OCI-LY7 (cell line): ENCODE data around the gene EXOC6B. TPM values are rescaled to one million over a fixed set of nuclear protein-coding genes. Genes with fewer than 3 reads are reported as not detected.

ENCODE experiments used
- BruUV-seq: library from RNA; stranded (reverse); fragments of 400-500 nt; replicated peaks from 2 replicates; lab custom pipeline; 2021; lab: Mats Ljungman, UMichigan
- CTCF ChIA-PET: fragments of 300-600 bp; sonication (Branson Sonifier 250); formaldehyde crosslinking; loops from one replicate; lab custom pipeline; 2022; ENCODE audit warnings: antibody characterized with exemption; ENCODE audit not compliant: unreplicated experiment; lab: Charles Lee
- POLR2A ChIA-PET: fragments of 300-600 bp; sonication (Branson Sonifier 250); formaldehyde crosslinking; loops from one replicate; lab custom pipeline; 2022; ENCODE audit warnings: antibody characterized with exemption; lab: Charles Lee
- DNase-seq: peaks from one replicate; pipeline ENCODE4 v3.0.0-alpha.2; 2015; ENCODE audit warnings: low spot score
- H2AFZ ChIP-seq: fragments of 200-600 bp; sonication (generic), shearing (Covaris generic); 2 replicates; pipeline ENCODE4 v1.6.1; 2014; ENCODE audit warnings: mild to moderate bottlenecking, antibody characterized with exemption, low read length, moderate library complexity
- H3K27ac ChIP-seq: fragments of 200-600 bp; sonication (generic); 2 replicates; pipeline ENCODE4 v1.5.1; 2014; ENCODE audit warnings: mixed run types, low read depth, mild to moderate bottlenecking, moderate library complexity, low read length, inconsistent platforms; ENCODE audit not compliant: poor library complexity, severe bottlenecking
- H3K36me3 ChIP-seq: fragments of 200-600 bp; sonication (generic); 2 replicates; pipeline ENCODE4 v1.6.1; 2014; ENCODE audit warnings: mild to moderate bottlenecking, antibody characterized with exemption, low read length, moderate library complexity, mixed read lengths; ENCODE audit not compliant: insufficient read depth
- H3K4me1 ChIP-seq: fragments of 200-600 bp; sonication (generic); 2 replicates; pipeline ENCODE4 v1.5.1; 2014; ENCODE audit warnings: mild to moderate bottlenecking, low read length; ENCODE audit not compliant: insufficient read depth, poor library complexity, severe bottlenecking
- H3K4me2 ChIP-seq: fragments of 200-600 bp; sonication (generic); 2 replicates; pipeline ENCODE4 v1.6.1; 2014; ENCODE audit warnings: mild to moderate bottlenecking, low read length
- H3K4me3 ChIP-seq: fragments of 200-600 bp; sonication (generic); 2 replicates; pipeline ENCODE4 v1.5.1; 2014; ENCODE audit warnings: mild to moderate bottlenecking, low read depth, low read length; ENCODE audit not compliant: poor library complexity, severe bottlenecking
- H3K79me2 ChIP-seq: fragments of 200-600 bp; sonication (generic); 2 replicates; pipeline ENCODE4 v1.6.1; 2016; ENCODE audit warnings: low read depth, mild to moderate bottlenecking, low read length, moderate library complexity, mixed read lengths; ENCODE audit not compliant: insufficient read depth
- H3K9me2 ChIP-seq: fragments of 200-600 bp; sonication (generic); 2 replicates; pipeline ENCODE4 v1.6.1; 2016; ENCODE audit warnings: mild to moderate bottlenecking, low read length, mixed read lengths; ENCODE audit not compliant: insufficient read depth
- H3K9me3 ChIP-seq: fragments of 200-600 bp; sonication (generic); 2 replicates; pipeline ENCODE4 v1.6.1; 2014; ENCODE audit warnings: mild to moderate bottlenecking, mixed run types, low read length, mixed read lengths
- H4K20me1 ChIP-seq: fragments of 200-600 bp; sonication (generic); 2 replicates; pipeline ENCODE4 v1.6.1; 2014; ENCODE audit warnings: mild to moderate bottlenecking, antibody characterized with exemption, low read length, moderate library complexity, mixed read lengths; ENCODE audit not compliant: insufficient read depth
- EZH2phosphoT487 ChIP-seq: fragments of 200-600 bp; sonication (generic); IDR thresholded peaks from 2 replicates; pipeline ENCODE4 v1.6.1; 2018; ENCODE audit warnings: low read depth, borderline replicate concordance, mild to moderate bottlenecking, mixed run types, antibody characterized with exemption, low read length, moderate library complexity, mixed read lengths
- intact Hi-C: fragments of 100-400 bp; cut with micrococcal nuclease; formaldehyde crosslinking; loops from one replicate; pipeline ENCODE4 v1.10.0; 2022; ENCODE audit not compliant: unreplicated experiment
- total RNA-seq, 2 experiments: library from RNA; depleted of rRNA in 1 of 2; stranded (reverse); fragments of >200 nt in 1 of 2; shearing (Covaris generic) in 1 of 2; gene quantifications; 2 replicates each; pipeline ENCODE4 v1.2.3, GENCODE V29; 2014 to 2022
- TF ChIP-seq, protein P1 (sequence below): fragments of 200-600 bp; sonication (generic); conservative IDR thresholded peaks from 2 replicates; pipeline ENCODE4 v1.5.1; 2014; ENCODE audit warnings: mild to moderate bottlenecking, antibody characterized with exemption, low read length, moderate library complexity, mixed read lengths

Gene EXOC6B
- total RNA-seq, 2 experiments from 2014 or later: 5.1 TPM; not detected in 1

DNA sequence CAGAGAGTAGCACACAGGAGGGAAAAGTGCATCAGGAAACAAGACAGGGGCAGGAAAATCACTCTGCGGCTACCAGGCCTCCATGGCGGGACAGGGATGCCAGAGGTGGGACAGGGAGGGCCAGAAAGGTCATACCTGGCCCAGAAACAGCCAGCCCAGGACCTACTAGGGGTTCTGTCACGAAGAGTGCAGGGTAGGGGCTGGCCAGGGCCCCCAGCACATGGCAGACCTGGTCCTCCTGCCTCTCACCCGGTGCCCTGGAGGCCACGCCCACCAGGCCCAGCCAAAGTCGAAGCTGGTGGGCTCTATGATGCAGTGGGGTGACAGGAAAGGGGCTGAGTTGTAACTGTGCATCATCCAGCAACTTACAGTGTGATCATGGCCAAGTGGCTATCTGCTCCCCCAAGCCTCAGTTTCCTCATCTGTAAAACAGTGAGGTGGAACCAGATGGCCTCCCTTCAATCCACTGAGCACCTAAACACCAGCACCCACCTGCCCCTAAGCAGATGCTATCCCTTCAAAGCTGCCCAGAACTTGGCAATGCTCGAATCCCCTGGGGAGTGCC lies 688.8 kb downstream of the EXOC6B start:
- POLR2A ChIA-PET: no interaction called here
- Histone ChIP-seq H3K79me2 (no peaks in the 10 kb centered on the region), H3K9me3 (no peaks in the 10 kb centered on the region), H3K36me3 (no peaks in the 10 kb centered on the region), H2AFZ (no peak overlapping the region), H4K20me1 (no peaks in the 10 kb centered on the region), H3K4me3 (no peak overlapping the region), H3K27ac (no peak overlapping the region), H3K9me2 (no peaks in the 10 kb centered on the region), H3K4me1 (no peaks in the 10 kb centered on the region), H3K4me2 (no peak overlapping the region)
- no peak for DNase-seq
- no TSS peak for BruUV-seq
- TF ChIP-seq, protein P1, sequence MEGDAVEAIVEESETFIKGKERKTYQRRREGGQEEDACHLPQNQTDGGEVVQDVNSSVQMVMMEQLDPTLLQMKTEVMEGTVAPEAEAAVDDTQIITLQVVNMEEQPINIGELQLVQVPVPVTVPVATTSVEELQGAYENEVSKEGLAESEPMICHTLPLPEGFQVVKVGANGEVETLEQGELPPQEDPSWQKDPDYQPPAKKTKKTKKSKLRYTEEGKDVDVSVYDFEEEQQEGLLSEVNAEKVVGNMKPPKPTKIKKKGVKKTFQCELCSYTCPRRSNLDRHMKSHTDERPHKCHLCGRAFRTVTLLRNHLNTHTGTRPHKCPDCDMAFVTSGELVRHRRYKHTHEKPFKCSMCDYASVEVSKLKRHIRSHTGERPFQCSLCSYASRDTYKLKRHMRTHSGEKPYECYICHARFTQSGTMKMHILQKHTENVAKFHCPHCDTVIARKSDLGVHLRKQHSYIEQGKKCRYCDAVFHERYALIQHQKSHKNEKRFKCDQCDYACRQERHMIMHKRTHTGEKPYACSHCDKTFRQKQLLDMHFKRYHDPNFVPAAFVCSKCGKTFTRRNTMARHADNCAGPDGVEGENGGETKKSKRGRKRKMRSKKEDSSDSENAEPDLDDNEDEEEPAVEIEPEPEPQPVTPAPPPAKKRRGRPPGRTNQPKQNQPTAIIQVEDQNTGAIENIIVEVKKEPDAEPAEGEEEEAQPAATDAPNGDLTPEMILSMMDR: no peak
- TF ChIP-seq EZH2phosphoT487: no peak
- CTCF ChIA-PET: no interaction called here
- intact Hi-C loops: loop anchor here (5.0 kb wide), 2 partner anchors 215 to 590 kb away; no protein-coding TSS in a partner anchor

DNA sequence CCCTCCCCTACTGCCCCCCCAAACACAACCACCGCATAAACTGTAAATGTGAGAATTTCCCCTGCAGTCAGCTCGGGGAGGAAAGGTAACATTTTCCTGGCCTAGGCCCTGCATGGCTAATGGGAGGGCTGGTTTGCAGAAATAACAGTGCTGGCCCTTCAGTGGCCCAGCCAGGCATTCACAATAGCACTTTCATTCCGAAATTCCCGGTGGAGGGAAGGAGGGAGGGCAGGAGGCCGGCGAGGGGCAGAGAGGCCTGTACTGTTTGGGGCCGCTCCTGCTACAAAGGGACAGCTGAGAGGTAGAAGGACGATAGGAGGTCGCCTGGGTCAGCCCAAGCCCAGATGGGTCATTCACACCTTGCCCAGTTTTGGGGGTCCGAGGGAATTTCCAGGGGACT lies 689.5 kb downstream of the EXOC6B start:
- H4K20me1 ChIP-seq: no peaks in the 10 kb centered on the region
- H3K79me2 ChIP-seq: no peaks in the 10 kb centered on the region
- H3K4me3 ChIP-seq: no peak overlapping the region
- POLR2A ChIA-PET: no interaction called here
- no TSS peak for BruUV-seq
- no peaks in the 10 kb centered on the region for H3K36me3 ChIP-seq
- H3K4me1 ChIP-seq: no peaks in the 10 kb centered on the region
- no peak overlapping the region for H3K27ac ChIP-seq
- intact Hi-C loops: loop anchor here (5.0 kb wide), 2 partner anchors 214 to 589 kb away; no protein-coding TSS in a partner anchor
- no peak overlapping the region for H3K4me2 ChIP-seq
- CTCF ChIA-PET: interaction anchor here (0.7 kb wide), 1 partner anchor 597 kb away, joined by 5 read pairs; no protein-coding TSS in a partner anchor
- DNase-seq: no peak
- H3K9me2 ChIP-seq: no peaks in the 10 kb centered on the region
- TF ChIP-seq, protein P1: no peak
- TF ChIP-seq EZH2phosphoT487: no peak
- no peaks in the 10 kb centered on the region for H3K9me3 ChIP-seq
- no peak overlapping the region for H2AFZ ChIP-seq

DNA sequence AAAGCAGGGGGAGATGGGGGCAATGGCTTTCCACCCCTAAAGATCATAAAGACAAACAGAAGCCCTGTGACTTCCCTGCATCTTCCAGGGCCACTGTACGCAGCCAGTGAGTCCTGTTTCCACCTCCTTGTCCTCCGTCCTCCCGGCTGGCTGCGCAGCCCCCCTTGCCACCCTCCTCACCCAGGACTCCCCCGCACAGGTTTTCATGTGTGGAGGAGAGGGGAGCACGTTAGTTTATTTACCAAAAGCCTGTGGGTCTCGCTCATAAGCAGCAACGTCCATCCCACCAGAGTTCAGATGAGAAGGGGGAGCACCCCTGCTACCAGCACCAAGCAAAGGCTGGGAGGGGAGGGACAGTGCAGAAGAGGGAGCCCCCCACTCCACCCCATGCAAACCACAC lies 689.9 kb downstream of the EXOC6B start:
- Histone ChIP-seq H2AFZ (no peak overlapping the region), H3K4me3 (no peak overlapping the region), H3K9me2 (no peaks in the 10 kb centered on the region), H3K27ac (no peak overlapping the region), H3K36me3 (no peaks in the 10 kb centered on the region), H3K79me2 (no peaks in the 10 kb centered on the region), H4K20me1 (no peaks in the 10 kb centered on the region), H3K4me2 (no peak overlapping the region), H3K9me3 (no peaks in the 10 kb centered on the region), H3K4me1 (no peaks in the 10 kb centered on the region)
- ChIA-PET POLR2A (no interaction called here), CTCF (interaction anchor here (0.7 kb wide), 1 partner anchor 597 kb away, joined by 5 read pairs; no protein-coding TSS in a partner anchor)
- no TSS peak for BruUV-seq
- no peak for DNase-seq
- intact Hi-C loops: loop anchor here (5.0 kb wide), 2 partner anchors 214 to 589 kb away; no protein-coding TSS in a partner anchor
- TF ChIP-seq EZH2phosphoT487: no peak
- TF ChIP-seq, protein P1: no peak
